SK-N-SH (cell line): Measurements from ENCODE around the gene NFKBIE. TPM values are rescaled to one million over a fixed set of nuclear protein-coding genes. Genes with fewer than 3 reads are reported as not detected.

Experiments used
- CTCF ChIA-PET: fragments of 300-600, 350-600 bp; formaldehyde crosslinking; extraction: SDS; loops from one replicate; lab custom pipeline; 2021; lab: Yijun Ruan, JAX
- POLR2A ChIA-PET: fragments of 350-600 bp; sonication (Branson Sonifier 250); formaldehyde crosslinking; extraction: SDS; loops from one replicate; lab custom pipeline; 2020; ENCODE audit warnings: antibody characterized with exemption, inconsistent platforms; lab: Yijun Ruan, JAX
- DNase-seq: peaks from one replicate; pipeline ENCODE4 v3.0.0; 2012
- H2AFZ ChIP-seq: fragments of 200-600 bp; sonication (generic); 2 replicates; pipeline ENCODE4 v1.8.1; 2016; ENCODE audit warnings: antibody characterized with exemption, mild to moderate bottlenecking, low read depth
- H3F3A ChIP-seq: fragments of 200-600 bp; sonication (generic); replicated peaks from 2 replicates; pipeline ENCODE3; 2016; ENCODE audit warnings: antibody characterized with exemption, mild to moderate bottlenecking; ENCODE audit not compliant: insufficient read depth
- H3K27ac ChIP-seq, 2 experiments: fragments of 200-500 bp in 1 of 2; fragments of 200-600 bp in 1 of 2; sonication (Bioruptor generic) in 1 of 2; sonication (generic), shearing (Covaris generic) in 1 of 2; 2 replicates each; pipeline versions ENCODE4 v1.5.1 to v1.6.1; 2014 to 2016; ENCODE audit warnings: low read depth in 2 of 2, inconsistent platforms in 1 of 2, low read length in 1 of 2, mild to moderate bottlenecking in 1 of 2, mixed read lengths in 1 of 2
- H3K27me3 ChIP-seq: fragments of 200-600 bp; sonication (generic), shearing (Covaris generic); 2 replicates; pipeline ENCODE4 v1.6.1; 2016; ENCODE audit warnings: mixed run types; ENCODE audit not compliant: insufficient read depth
- H3K36me3 ChIP-seq, 2 experiments: fragments of 200-500 bp in 1 of 2; fragments of 200-600 bp in 1 of 2; sonication (Bioruptor generic) in 1 of 2; sonication (generic) in 1 of 2; replicated peaks in 1 of 2; 2 replicates each; pipeline versions ENCODE3 to v1.5.1; 2014 to 2016; ENCODE audit warnings: low read length in 1 of 2, mild to moderate bottlenecking in 1 of 2; ENCODE audit not compliant: insufficient read depth in 2 of 2, control insufficient read depth in 1 of 2
- H3K4me1 ChIP-seq, 2 experiments: fragments of 200-500 bp in 1 of 2; fragments of 200-600 bp in 1 of 2; sonication (Bioruptor generic) in 1 of 2; sonication (generic), shearing (Covaris generic) in 1 of 2; 2 replicates each; pipeline versions ENCODE4 v1.5.1 to v1.6.1; 2014 to 2016; ENCODE audit warnings: low read depth in 1 of 2, low read length in 1 of 2, mixed run types in 1 of 2; ENCODE audit not compliant: insufficient read depth in 2 of 2, control insufficient read depth in 1 of 2
- H3K4me2 ChIP-seq: fragments of 200-600 bp; sonication (generic), shearing (Covaris generic); 2 replicates; pipeline ENCODE4 v1.6.1; 2017; ENCODE audit warnings: mixed run types
- H3K4me3 ChIP-seq, 2 experiments: fragments of 200-500 bp in 1 of 2; fragments of 200-600 bp in 1 of 2; sonication (Bioruptor generic) in 1 of 2; sonication (generic), shearing (Covaris generic) in 1 of 2; 2 replicates each; pipeline versions ENCODE4 v1.5.1 to v1.8.1; 2014 to 2016; ENCODE audit warnings: low read depth in 2 of 2, inconsistent platforms in 1 of 2, low read length in 1 of 2, mild to moderate bottlenecking in 1 of 2, mixed read lengths in 1 of 2, moderate library complexity in 1 of 2
- H3K79me2 ChIP-seq: fragments of 200-600 bp; sonication (generic); 2 replicates; pipeline ENCODE4 v1.8.1; 2017; ENCODE audit warnings: mild to moderate bottlenecking; ENCODE audit not compliant: insufficient read depth
- H3K9ac ChIP-seq: fragments of 200-600 bp; sonication (generic); 2 replicates; pipeline ENCODE4 v1.6.1; 2017; ENCODE audit warnings: mixed run types
- H3K9me2 ChIP-seq: fragments of 200-600 bp; sonication (generic); 2 replicates; pipeline ENCODE4 v1.6.1; 2017; ENCODE audit warnings: mixed run types
- H3K9me3 ChIP-seq: fragments of 200-600 bp; sonication (generic); 2 replicates; pipeline ENCODE4 v1.6.1; 2017; ENCODE audit warnings: mixed run types, mild to moderate bottlenecking, moderate library complexity
- H4K20me1 ChIP-seq: fragments of 200-600 bp; sonication (generic); 2 replicates; pipeline ENCODE4 v1.6.1; 2017; ENCODE audit warnings: mild to moderate bottlenecking, mixed run types; ENCODE audit not compliant: insufficient read depth
- CHD2 ChIP-seq: fragments of 150-350 bp; IDR thresholded peaks from 2 replicates; pipeline ENCODE4 v1.6.1; 2018; ENCODE audit warnings: low read length; ENCODE audit not compliant: partially characterized antibody
- CTCF ChIP-seq: fragments of 200-600 bp; sonication (generic); IDR thresholded peaks from 2 replicates; pipeline ENCODE4 v1.6.1; 2017; ENCODE audit warnings: antibody characterized with exemption, mild to moderate bottlenecking, moderate library complexity
- EZH2phosphoT487 ChIP-seq: fragments of 200-600 bp; sonication (generic); IDR thresholded peaks from 2 replicates; pipeline ENCODE4 v1.6.1; 2017; ENCODE audit warnings: low read depth, mixed run types, mild to moderate bottlenecking, antibody characterized with exemption, moderate library complexity, borderline replicate concordance
- FOXJ3 ChIP-seq: sonication (generic); formaldehyde crosslinking; IDR thresholded peaks from 2 replicates; pipeline ENCODE4 v1.5.1; 2020; ENCODE audit warnings: mild to moderate bottlenecking, missing genetic modification reagents
- FOXM1 ChIP-seq: IDR thresholded peaks from 2 replicates; pipeline ENCODE4 v1.4.0; 2012; ENCODE audit warnings: low read depth, mild to moderate bottlenecking
- GATA2 ChIP-seq: sonication (generic); formaldehyde crosslinking; IDR thresholded peaks from 2 replicates; pipeline ENCODE4 v1.5.0; 2020; ENCODE audit warnings: mild to moderate bottlenecking, missing genetic modification reagents
- MAX ChIP-seq: IDR thresholded peaks from 2 replicates; pipeline ENCODE4 v1.4.0; 2012; ENCODE audit warnings: low read depth
- MXI1 ChIP-seq: IDR thresholded peaks from 2 replicates; pipeline ENCODE4 v1.6.1; 2012; ENCODE audit warnings: mild to moderate bottlenecking, low read depth, low read length, improper control_type of control experiment
- NFIC ChIP-seq: IDR thresholded peaks from 2 replicates; pipeline ENCODE4 v1.4.0; 2012; ENCODE audit warnings: borderline replicate concordance
- POLR2AphosphoS5 ChIP-seq: IDR thresholded peaks from 2 replicates; pipeline ENCODE4 v1.6.1; 2012; ENCODE audit warnings: low read depth, low read length
- RAD21 ChIP-seq: IDR thresholded peaks from 2 replicates; pipeline ENCODE4 v1.6.1; 2012; ENCODE audit warnings: mild to moderate bottlenecking, low read length
- RCOR1 ChIP-seq: fragments of 150-350 bp; IDR thresholded peaks from 2 replicates; pipeline ENCODE4 v1.6.1; 2017; ENCODE audit warnings: antibody characterized with exemption, low read length
- REST ChIP-seq: IDR thresholded peaks from 2 replicates; pipeline ENCODE4 v1.6.1; 2012; ENCODE audit warnings: mild to moderate bottlenecking, low read depth, low read length, moderate library complexity
- RFX5 ChIP-seq: IDR thresholded peaks from 2 replicates; pipeline ENCODE4 v1.6.1; 2012; ENCODE audit warnings: mild to moderate bottlenecking, improper control_type of control experiment, low read length
- SIN3A ChIP-seq: IDR thresholded peaks from 2 replicates; pipeline ENCODE4 v1.6.1; 2012; ENCODE audit warnings: low read depth, mild to moderate bottlenecking, low read length, moderate library complexity, borderline replicate concordance
- SMC3 ChIP-seq: IDR thresholded peaks from 2 replicates; pipeline ENCODE4 v1.6.1; 2012; ENCODE audit warnings: low read depth, low read length, improper control_type of control experiment
- TCF12 ChIP-seq: IDR thresholded peaks from 2 replicates; pipeline ENCODE4 v1.4.0; 2012
- YY1 ChIP-seq: IDR thresholded peaks from 2 replicates; pipeline ENCODE4 v1.4.0; 2012; ENCODE audit warnings: low read depth, mild to moderate bottlenecking
- WGBS: methylation state at CpG from one replicate; pipeline ENCODE4 v1.1.6; 2017; ENCODE audit warnings: low lambda C conversion rate; 5-methylcytosine and 5-hydroxymethylcytosine counted together
- polyA plus RNA-seq, 3 experiments: library from polyadenylated mRNA; depleted of rRNA; stranded (reverse); fragments of >200 nt; gene quantifications; 2 replicates each; pipeline ENCODE4 v1.2.3, GENCODE V29; 2012

NFKBIE gene
- polyA plus RNA-seq, 1 of the 3 experiments (the other 2 are of a cell fraction): 5.8 TPM

- ChIA-PET POLR2A (interaction anchor here (0.7 to 4.7 kb wide), 6 partner anchors 13 to 49 kb away, joined by 3 to 49 read pairs (median 4); partner anchors contain the start of genes HSP90AB1 and SLC35B2), CTCF (interaction anchor here (0.6 to 13.7 kb wide), 22 partner anchors 8 to 138 kb away, joined by 3 to 224 read pairs (median 4); partner anchors contain the start of genes HSP90AB1 and SLC35B2)
- no peaks in the 10 kb centered on the region for H3K9me3 ChIP-seq
- H3K9ac ChIP-seq: no peak overlapping the region
- H3K27ac ChIP-seq: peak overlapping the region; percentile 52 to 98
- H3K79me2 ChIP-seq: peaks cover 7% of the 10 kb centered on the region; the same call in 1 of the 2 replicates
- 0% methylated on average over 4 of the region's 4 CpGs for WGBS
- H3K27me3 ChIP-seq: no peaks in the 10 kb centered on the region
- H4K20me1 ChIP-seq: peaks cover 5% of the 10 kb centered on the region; the same call in 1 of the 2 replicates
- no peaks in the 10 kb centered on the region for H3K36me3 ChIP-seq
- no peak overlapping the region; a peak in 1 of 4 replicates for H3K4me3 ChIP-seq
- no peaks in the 10 kb centered on the region for H3K9me2 ChIP-seq
- TF ChIP-seq SMC3 (peak; percentile 66), GATA2 (CRISPR knock-in tag) (no peak), CTCF (peak; percentile 83), EZH2phosphoT487 (no peak), CHD2 (peak; percentile 69), MXI1 (peak; percentile 88), FOXM1 (no peak), FOXJ3 (peak; percentile 47; the same call in 1 of the 2 replicates), NFIC (peak; percentile 96), RFX5 (no peak; the same call in 1 of the 2 replicates), REST (peak; percentile 8; the same call in 1 of the 2 replicates), POLR2AphosphoS5 (no peak), RAD21 (peak; percentile 76), YY1 (no peak), TCF12 (peak; percentile 54; the same call in 1 of the 2 replicates), RCOR1 (peak; percentile 55), SIN3A (peak; percentile 41; the same call in 1 of the 2 replicates), MAX (0 out of 2 replicates have a peak, but pooled peaks have one; percentile 18)
- H2AFZ ChIP-seq: no peak overlapping the region
- peaks cover 7% of the 10 kb centered on the region for H3F3A ChIP-seq
- H3K4me2 ChIP-seq: peak overlapping the region; percentile 82
- peak; percentile 90 for DNase-seq
- peaks cover 17 to 65% of the 10 kb centered on the region in 2 experiments for H3K4me1 ChIP-seq
These were observed 43.9 kb downstream of the NFKBIE start for GRCh38 chr6:44221291-44221960.
